Activated naive CD8-positive, alpha-beta T cell treated with anti-CD3 and anti-CD28 coated beads, Interleukin-2, amount 10 ng/mL, durations not matched to agents 7 days and 5 days (primary cell): ENCODE measurements around the gene SELENOM. TPM values are rescaled to one million over a fixed set of nuclear protein-coding genes. Genes with fewer than 3 reads are reported as not detected.
"Not testable (repeated sequence)": the region's sequence is repeated elsewhere in the genome, so short reads cannot be mapped to it uniquely, and the experiment has no call there.

Experiments used
- ATAC-seq: fragments of 150-1000 bp; cut with Tn5 transposase; one replicate; pipeline ENCODE4 v1.10.0; 2021; ENCODE audit warnings: low read depth, moderate library complexity
- POLR2A ChIA-PET: fragments of 350-600 bp; sonication (Branson Sonifier 250); formaldehyde crosslinking; loops from one replicate; lab custom pipeline; 2021; ENCODE audit warnings: antibody characterized with exemption; lab: Charles Lee
- DNase-seq: peaks from one replicate; pipeline ENCODE4 v3.0.0; 2021
- H3K27ac Mint-ChIP-seq: one replicate; pipeline ENCODE4 v1.8.0; 2022; ENCODE audit warnings: mild to moderate bottlenecking, mixed read lengths
- H3K27me3 Mint-ChIP-seq: one replicate; pipeline ENCODE4 v1.8.0; 2022; ENCODE audit warnings: mild to moderate bottlenecking, moderate library complexity, mixed read lengths
- H3K36me3 Mint-ChIP-seq: one replicate; pipeline ENCODE4 v1.8.0; 2021; ENCODE audit warnings: mild to moderate bottlenecking, mixed read lengths
- H3K4me1 Mint-ChIP-seq: one replicate; pipeline ENCODE4 v1.8.0; 2021; ENCODE audit warnings: mixed read lengths
- H3K4me3 Mint-ChIP-seq: one replicate; pipeline ENCODE4 v1.8.0; 2022; ENCODE audit warnings: mild to moderate bottlenecking, moderate library complexity, mixed read lengths
- H3K9me3 Mint-ChIP-seq: one replicate; pipeline ENCODE4 v1.8.0; 2021; ENCODE audit warnings: mixed read lengths
- total RNA-seq, 2 experiments: library from RNA; stranded (reverse); gene quantifications; one replicate each; pipeline ENCODE4 v1.2.3, GENCODE V29; 2021

SELENOM gene
- total RNA-seq, 2 experiments from 2014 or later: 17.3 to 24.6 TPM

- no peak for DNase-seq
- H3K4me3 Mint-ChIP-seq: peak overlapping the region; percentile 91
- H3K9me3 Mint-ChIP-seq: no peaks in the 10 kb centered on the region
- POLR2A ChIA-PET: interaction anchor here (1.3 to 8.3 kb wide), 4 partner anchors 113 to 319 kb away, joined by 5 to 62 read pairs (median 15); partner anchors contain the start of genes MORC2 and TUG1
- peaks cover 31% of the 10 kb centered on the region for H3K4me1 Mint-ChIP-seq
- H3K36me3 Mint-ChIP-seq: no peaks in the 10 kb centered on the region
- H3K27me3 Mint-ChIP-seq: no peaks in the 10 kb centered on the region
- H3K27ac Mint-ChIP-seq: peak overlapping the region; percentile 85
- no peak for ATAC-seq
Observed at GRCh38 chr22:31081963-31082605, 25.3 kb downstream of the SELENOM start.

- peak within 1 kb of the TSS; percentile 91 for H3K4me3 Mint-ChIP-seq
- H3K27me3 Mint-ChIP-seq: no peaks in the 10 kb centered on the region
- H3K36me3 Mint-ChIP-seq: no peaks in the 10 kb centered on the region
- H3K9me3 Mint-ChIP-seq: no peaks in the 10 kb centered on the region
- DNase-seq (peak; percentile 96), ATAC-seq (peak; percentile 68)
- peaks cover 31% of the 10 kb centered on the region for H3K4me1 Mint-ChIP-seq
- POLR2A ChIA-PET: interaction anchor here (0.6 to 8.3 kb wide), 6 partner anchors 13 to 139 kb away, joined by 3 to 62 read pairs (median 4); partner anchors contain the start of genes MORC2, SELENOM and TUG1
- peak within 1 kb of the TSS; percentile 85 for H3K27ac Mint-ChIP-seq
Observed at GRCh38 chr22:31080848-31081649, 26.3 kb downstream of the SELENOM start, which contains the start of gene SMTN. Gene SMTN (plus strand): TSS chr22:31081318. CDS start chr22:31083259, 1,941 bp downstream.

DNA sequence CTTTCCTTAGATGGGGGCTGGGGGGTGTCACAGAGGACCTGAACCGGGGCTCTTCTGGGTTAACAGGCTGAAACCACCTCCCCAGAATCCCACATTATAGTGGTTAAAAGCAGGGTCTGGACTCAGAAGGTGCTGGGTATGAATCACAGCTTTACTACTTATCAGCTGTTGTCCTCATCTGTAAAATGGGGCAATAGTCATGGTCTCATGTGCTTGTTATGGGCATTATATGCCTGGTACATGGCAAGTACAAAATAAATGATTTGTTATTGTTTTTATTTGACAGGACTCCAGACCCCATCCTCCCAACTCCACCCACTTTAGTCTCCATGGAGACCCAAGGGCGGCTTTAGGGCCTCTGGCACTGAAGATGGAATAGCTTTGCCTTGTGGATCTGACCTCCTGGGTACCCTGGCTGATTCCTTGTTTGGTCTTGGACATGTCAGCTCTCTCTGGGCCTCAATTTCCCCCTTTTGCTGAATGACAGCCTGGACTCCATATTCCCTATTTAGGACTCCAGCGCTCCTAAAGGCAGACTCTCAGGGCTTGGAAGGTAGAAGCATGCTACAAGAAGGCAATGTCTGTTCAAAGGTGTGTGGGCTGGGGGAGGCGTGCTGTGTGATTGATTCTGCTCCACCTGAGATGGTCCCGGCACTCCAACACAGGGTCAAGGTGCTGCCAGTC is 27.1 kb downstream of the SELENOM start:
- ATAC-seq (no peak), DNase-seq (no peak)
- Mint-ChIP-seq H3K36me3 (no peaks in the 10 kb centered on the region), H3K27me3 (no peaks in the 10 kb centered on the region), H3K9me3 (no peaks in the 10 kb centered on the region), H3K4me1 (peaks cover 30% of the 10 kb centered on the region), H3K27ac (peak overlapping the region; percentile 85), H3K4me3 (peak overlapping the region; percentile 91)
- POLR2A ChIA-PET: interaction anchor here (0.6 to 8.3 kb wide), 6 partner anchors 14 to 139 kb away, joined by 3 to 62 read pairs (median 4); partner anchors contain the start of genes MORC2, SELENOM and TUG1

- Mint-ChIP-seq H3K4me1 (peaks cover 26% of the 10 kb centered on the region), H3K27me3 (no peaks in the 10 kb centered on the region), H3K27ac (no peak overlapping the region), H3K9me3 (no peaks in the 10 kb centered on the region), H3K36me3 (no peaks in the 10 kb centered on the region), H3K4me3 (no peak overlapping the region)
- POLR2A ChIA-PET: interaction anchor here (8.3 kb wide), 1 partner anchor 111 kb away, joined by 62 read pairs; the partner anchor contains the start of genes MORC2 and TUG1
- no peak for ATAC-seq
- DNase-seq: no peak
Observed at GRCh38 chr22:31079095-31079642, 28.2 kb downstream of the SELENOM start.

GRCh38 chr22:31078389-31078788 is 29.0 kb downstream of the SELENOM start:
- DNase-seq, H3K36me3 Mint-ChIP-seq, H3K27me3 Mint-ChIP-seq, H3K9me3 Mint-ChIP-seq, H3K27ac Mint-ChIP-seq, H3K4me3 Mint-ChIP-seq, ATAC-seq: not testable (repeated sequence)
- H3K4me1 Mint-ChIP-seq: peaks cover 20% of the 10 kb centered on the region
- POLR2A ChIA-PET: interaction anchor here (8.3 kb wide), 1 partner anchor 110 kb away, joined by 62 read pairs; the partner anchor contains the start of genes MORC2 and TUG1

GRCh38 chr22:31077681-31078080 is 29.7 kb downstream of the SELENOM start:
- Mint-ChIP-seq H3K27ac (no peak overlapping the region), H3K27me3 (no peaks in the 10 kb centered on the region), H3K36me3 (no peaks in the 10 kb centered on the region), H3K4me1 (peaks cover 18% of the 10 kb centered on the region), H3K4me3 (no peak overlapping the region), H3K9me3 (no peaks in the 10 kb centered on the region)
- no peak for ATAC-seq
- POLR2A ChIA-PET: no interaction called here
- no peak for DNase-seq

GRCh38 chr22:31075961-31076360 is 31.4 kb downstream of the SELENOM start:
- DNase-seq: no peak
- Mint-ChIP-seq H3K27ac (no peak overlapping the region), H3K27me3 (no peaks in the 10 kb centered on the region), H3K4me3 (no peak overlapping the region), H3K9me3 (no peaks in the 10 kb centered on the region), H3K4me1 (peaks cover 5% of the 10 kb centered on the region), H3K36me3 (no peaks in the 10 kb centered on the region)
- POLR2A ChIA-PET: no interaction called here
- ATAC-seq: no peak

DNA sequence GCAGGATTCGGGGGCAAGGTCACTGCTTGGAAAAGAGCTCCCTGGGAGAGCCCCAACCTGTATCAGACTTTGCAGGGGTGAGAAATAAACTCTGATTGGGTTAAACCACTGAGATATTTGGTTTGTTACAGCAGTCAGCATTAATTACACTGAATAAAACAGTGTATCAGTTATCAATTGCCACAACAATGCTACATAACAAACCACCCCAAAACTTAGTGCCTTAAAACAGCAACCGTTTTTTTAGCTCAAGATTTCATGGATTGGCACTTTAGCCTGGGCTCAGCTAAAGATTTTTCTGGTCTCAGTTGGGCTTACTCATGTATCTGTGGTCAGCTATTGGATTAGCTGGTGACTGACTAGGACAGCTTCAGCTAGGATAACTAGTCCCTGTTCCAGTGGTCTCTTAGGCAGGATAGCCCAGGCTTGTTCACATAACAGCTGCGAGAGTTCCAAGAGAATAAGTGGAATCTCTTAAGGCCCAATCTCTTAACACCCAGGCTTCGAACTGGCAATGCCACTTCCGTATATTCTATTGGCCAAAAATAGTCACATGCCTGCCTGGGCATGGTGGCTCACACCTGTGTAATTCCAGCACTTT is 33.7 kb downstream of the SELENOM start:
- DNase-seq, H3K27ac Mint-ChIP-seq, H3K36me3 Mint-ChIP-seq, H3K4me3 Mint-ChIP-seq, H3K27me3 Mint-ChIP-seq, POLR2A ChIA-PET, H3K4me1 Mint-ChIP-seq, ATAC-seq, H3K9me3 Mint-ChIP-seq: not testable (repeated sequence)

DNA sequence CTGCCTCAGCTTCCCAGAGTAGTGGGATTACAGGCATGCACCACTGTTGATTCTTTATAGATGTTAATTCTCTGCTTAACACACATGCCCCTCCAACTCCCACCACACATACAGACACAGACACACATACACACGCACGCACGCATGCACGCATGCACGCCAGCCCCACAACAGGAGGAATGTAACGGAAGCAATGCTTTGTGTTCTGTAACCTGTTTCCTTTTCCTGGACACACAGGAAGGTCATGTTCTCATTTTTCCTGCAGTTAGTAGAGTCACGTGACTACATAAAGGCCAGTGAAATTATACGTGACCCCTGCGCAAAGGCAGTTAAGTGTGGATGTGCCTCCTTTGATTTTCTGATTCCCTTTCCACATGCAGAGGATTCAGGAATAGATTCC is 34.2 kb downstream of the SELENOM start:
- H3K36me3 Mint-ChIP-seq, H3K27ac Mint-ChIP-seq, POLR2A ChIA-PET, H3K9me3 Mint-ChIP-seq, ATAC-seq, H3K27me3 Mint-ChIP-seq, DNase-seq, H3K4me3 Mint-ChIP-seq, H3K4me1 Mint-ChIP-seq: not testable (repeated sequence)

- H3K36me3 Mint-ChIP-seq, H3K27me3 Mint-ChIP-seq, ATAC-seq, DNase-seq, H3K4me3 Mint-ChIP-seq, POLR2A ChIA-PET, H3K27ac Mint-ChIP-seq, H3K9me3 Mint-ChIP-seq, H3K4me1 Mint-ChIP-seq: not testable (repeated sequence)
Observed at GRCh38 chr22:31069691-31070314, 37.6 kb downstream of the SELENOM start.

- H3K27me3 Mint-ChIP-seq: no peaks in the 10 kb centered on the region
- no peak for DNase-seq
- no peaks in the 10 kb centered on the region for H3K4me1 Mint-ChIP-seq
- no peak for ATAC-seq
- H3K36me3 Mint-ChIP-seq: no peaks in the 10 kb centered on the region
- H3K4me3 Mint-ChIP-seq: no peak overlapping the region
- no peaks in the 10 kb centered on the region for H3K9me3 Mint-ChIP-seq
- no peak overlapping the region for H3K27ac Mint-ChIP-seq
- POLR2A ChIA-PET: no interaction called here
Observed at GRCh38 chr22:31068970-31069369, 38.4 kb downstream of the SELENOM start.

DNA sequence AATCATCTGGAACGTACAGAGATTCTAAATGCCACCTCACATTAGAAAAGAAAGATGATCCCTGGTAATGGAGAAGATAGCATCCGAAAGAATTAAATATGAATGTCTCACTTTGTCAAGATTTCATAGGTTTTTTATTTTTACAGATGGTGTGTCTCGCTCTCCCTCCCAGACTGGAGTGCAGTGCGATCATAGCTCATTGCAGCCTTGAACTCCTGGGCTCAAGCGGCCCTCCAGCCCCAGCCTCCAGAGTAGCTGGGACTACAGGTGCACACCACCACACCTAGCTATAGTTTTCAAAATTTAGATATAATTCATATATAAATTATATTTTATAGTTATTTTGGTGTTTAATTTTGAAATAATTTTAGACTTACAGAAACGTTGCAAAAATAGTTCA is 43.0 kb downstream of the SELENOM start:
- no peak for ATAC-seq
- no peaks in the 10 kb centered on the region for H3K27me3 Mint-ChIP-seq
- no peak overlapping the region for H3K27ac Mint-ChIP-seq
- no peaks in the 10 kb centered on the region for H3K9me3 Mint-ChIP-seq
- no peaks in the 10 kb centered on the region for H3K36me3 Mint-ChIP-seq
- DNase-seq: no peak
- no peaks in the 10 kb centered on the region for H3K4me1 Mint-ChIP-seq
- H3K4me3 Mint-ChIP-seq: peak overlapping the region; percentile 29
- POLR2A ChIA-PET: no interaction called here
